Activated effector memory CD4-positive, alpha-beta T cell treated with Interleukin-2 at 50 U/mL for 16 hours (primary cell): ENCODE results near the gene SLC1A1.
"Not testable (repeated sequence)": the region's sequence is repeated elsewhere in the genome, so short reads cannot be mapped to it uniquely, and the experiment has no call there.

Source experiments
- DNase-seq: peaks from one replicate; pipeline ENCODE4 v3.0.0-alpha.2; 2020

The SLC1A1 gene

DNA sequence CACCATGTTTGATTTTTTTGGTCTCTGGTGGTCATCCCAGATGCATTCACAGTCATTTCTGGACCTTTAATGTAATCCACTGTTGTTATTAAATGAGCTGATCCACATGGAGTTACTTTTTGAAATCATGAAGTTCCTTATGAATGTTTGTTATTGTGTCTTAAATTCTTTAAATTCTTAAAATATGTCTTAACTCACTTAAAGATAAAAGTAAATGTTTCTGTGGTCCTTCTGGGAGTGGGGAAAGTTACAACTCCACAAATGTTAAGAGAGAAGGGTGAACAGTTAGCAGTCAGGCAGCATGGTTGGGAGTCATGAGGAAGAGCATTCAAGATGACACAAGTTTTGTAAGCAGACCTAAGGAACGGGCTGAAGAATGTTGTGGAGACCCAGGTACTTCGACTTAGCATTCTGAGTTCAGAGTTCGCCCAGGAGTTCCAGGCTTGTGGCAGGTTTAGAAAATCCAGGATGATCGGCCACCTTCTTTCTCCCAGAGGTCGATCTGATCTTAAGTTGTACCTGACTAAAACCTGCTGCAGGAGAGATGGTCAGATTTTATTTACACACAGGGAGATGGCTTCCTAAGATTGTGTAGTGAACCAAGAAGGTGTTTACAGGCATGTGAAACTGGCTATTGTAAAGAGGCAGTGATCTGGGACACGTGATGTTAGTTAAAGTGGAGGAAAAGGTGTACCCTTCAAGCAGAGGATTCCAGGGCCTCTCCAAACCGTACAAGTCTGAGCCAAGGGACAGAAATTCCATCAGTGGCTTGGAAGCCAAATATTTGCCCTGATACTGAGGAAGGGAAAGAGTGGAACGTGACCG lies 17.2 kb downstream of the SLC1A1 start:
- no peak for DNase-seq

DNA sequence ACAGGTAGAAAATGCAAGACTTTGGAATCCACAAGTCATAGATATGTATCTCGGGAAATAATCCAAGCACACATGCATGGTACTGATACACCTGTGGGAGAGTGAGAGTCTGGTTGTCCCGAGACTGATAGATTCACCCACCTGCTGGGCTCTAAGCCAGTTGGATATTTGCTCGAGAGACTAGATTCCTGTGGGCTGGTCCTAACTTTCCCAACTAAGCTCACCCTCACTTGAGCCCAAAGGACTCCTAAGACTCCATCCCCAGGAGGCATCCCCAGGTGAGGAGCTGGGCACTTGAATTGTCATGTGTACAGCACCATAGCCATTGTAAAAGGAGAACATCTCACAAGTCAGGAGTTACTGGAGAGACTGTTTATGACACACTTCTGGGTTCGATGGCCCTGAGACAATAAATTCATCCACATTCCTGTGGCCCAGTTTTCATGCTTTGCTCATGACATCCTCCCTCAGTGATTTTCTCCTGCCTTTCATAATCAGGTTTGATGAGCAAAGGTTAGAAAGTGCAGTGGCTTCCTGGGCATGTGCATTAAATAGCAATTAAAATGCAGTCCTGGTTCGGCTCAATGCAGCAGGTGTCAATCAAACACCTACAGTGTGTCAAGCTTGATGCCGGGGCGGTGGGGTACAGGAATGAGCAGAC lies 18.1 kb downstream of the SLC1A1 start:
- no peak for DNase-seq

DNA sequence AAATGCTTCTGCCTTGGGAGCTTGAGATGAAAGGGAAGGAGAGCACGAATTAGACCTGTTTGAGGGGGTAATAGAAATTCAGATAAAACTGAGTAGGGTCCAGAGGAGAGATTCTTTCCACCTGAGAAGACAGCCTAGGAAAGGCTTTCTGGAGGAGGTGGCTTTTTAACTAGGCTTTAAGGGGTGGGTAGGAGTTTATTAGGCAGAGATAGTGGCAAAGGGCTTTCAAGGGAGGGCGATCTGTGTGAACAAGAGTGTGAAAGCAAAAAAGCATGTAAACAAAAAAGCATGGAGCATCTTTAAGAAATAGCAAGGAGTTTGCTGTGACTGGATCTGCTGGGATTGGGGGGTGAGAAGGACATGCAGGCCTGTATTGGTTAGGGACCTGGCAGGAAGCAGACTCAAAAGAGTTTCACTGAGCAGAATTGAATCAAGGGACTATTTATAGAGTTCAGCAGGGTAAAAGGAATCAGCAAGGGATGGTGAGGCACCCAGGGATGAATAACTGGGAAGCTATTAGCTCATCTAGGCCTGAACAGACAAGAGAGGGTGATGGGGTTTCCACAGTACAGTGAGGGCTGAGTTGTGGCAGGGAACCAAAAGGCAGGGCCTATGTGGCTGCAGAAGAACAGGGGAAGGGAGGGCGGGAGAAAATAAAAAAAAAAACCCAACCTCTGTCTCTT lies 18.8 kb downstream of the SLC1A1 start:
- DNase-seq, result no peak

DNA sequence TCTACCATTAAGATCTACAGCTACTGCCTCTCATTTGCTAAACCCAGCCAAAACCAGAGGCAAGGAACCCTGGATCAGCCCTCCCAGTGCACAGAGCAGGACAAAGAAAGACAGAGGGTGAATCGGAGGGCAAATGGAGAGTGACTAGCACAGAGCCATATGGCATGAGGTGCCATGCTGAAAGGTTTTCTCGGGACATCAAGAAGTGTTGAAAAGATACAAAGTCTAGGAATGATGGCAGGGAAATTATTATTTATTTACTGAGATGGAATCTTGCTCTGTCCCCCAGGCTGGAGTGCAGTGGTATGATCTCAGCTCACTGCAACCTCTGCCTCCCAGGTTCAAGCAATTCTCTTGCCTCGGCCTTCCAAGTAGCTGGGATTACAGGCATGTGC lies 19.3 kb downstream of the SLC1A1 start:
- DNase-seq, result no peak

DNA sequence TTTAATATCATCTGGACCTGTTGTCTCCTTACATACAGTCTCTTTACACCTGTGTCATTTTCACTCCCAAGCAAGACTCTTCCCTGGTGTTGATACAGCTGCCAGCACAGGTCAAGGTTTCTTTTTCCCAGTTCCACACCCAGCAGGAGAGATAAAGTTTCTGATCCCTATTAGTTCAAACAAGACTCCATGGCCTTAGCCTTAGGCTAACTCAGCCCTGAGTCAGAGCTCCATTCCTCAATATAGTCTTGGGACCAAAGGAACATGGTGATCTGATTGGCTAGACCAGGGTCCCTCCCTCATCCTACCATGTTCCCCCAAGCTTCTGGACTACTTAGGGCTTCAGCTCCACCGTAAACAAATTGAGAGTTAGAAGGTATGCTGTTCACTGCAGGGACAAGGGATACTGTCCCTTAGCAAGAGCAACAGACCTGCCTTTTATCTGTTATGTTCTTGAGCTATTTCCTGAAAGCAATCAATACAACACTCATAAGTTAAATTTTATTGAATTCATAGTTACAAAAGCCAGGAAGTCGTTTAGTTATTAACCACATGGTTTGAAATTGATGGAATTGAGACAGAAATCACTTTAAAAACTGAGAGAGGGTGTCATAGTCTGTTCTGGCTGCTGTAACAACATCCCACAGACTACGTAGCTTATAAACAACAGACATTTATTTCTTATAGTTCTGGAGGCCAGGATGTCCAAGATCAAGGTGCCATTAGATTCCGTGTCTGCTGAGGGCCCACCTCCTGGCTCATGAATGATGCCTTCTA lies 20.5 kb downstream of the SLC1A1 start:
- no peak for DNase-seq

DNA sequence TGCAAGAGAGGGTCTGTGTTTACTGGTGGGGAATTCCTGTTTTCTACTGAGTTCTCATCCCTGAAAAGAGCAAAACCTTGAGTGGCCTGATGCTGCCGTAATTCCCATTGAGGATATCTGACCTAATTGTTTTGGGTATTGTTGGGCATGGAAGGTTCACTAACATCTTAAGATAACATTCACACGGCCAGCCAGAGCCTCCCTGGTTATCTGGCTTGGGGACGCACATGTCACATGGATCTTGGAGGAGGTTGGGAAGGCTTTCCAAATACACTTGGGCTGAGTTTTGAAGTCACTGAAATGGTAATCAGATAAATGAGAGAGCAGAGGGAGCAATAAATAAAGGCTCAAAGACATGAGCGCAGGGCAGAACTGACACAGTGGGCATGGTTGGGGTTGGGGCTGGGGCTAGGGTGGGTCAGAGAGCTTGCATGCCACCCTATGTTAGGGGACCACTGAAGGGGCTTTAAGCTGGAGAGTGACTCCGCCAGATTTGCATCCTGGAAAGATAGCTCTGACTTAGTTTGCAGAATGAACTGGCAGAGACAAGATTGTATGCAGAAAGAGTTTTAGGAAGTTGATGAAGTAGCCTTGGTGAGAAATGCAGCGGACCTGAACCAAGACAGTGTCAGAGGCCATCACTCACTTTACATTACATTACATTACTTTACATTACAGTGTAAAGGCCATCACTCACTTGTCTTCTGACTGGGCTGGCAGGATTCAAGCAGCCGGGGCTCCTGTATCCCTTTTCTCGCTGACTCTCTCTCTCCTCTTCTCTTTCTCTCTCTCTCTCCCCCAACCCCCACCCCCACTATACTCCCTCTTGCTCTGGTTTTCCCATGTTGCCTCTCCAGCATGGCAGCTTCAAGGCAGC lies 24.2 kb downstream of the SLC1A1 start:
- no peak for DNase-seq

DNA sequence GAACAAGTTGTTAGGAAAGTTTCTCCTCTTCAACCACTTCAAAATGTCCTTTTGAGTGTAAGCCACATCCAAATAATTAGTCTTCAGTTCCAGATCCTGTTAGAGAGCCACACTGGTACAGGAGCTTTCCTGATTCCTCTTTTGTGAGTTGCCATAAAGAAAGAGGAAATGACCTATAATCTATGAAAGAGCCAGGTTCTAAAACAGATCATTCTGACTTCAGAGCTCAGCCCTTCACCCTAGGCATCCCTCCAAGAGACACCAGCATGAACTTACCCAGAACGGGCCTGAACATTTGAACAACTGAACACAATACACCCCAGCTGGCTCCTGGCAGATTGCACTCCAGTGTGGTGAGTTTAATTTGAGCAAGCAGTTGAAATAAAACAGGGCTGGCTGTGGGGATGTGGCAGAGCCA lies 25.7 kb downstream of the SLC1A1 start:
- DNase-seq, result no peak

DNA sequence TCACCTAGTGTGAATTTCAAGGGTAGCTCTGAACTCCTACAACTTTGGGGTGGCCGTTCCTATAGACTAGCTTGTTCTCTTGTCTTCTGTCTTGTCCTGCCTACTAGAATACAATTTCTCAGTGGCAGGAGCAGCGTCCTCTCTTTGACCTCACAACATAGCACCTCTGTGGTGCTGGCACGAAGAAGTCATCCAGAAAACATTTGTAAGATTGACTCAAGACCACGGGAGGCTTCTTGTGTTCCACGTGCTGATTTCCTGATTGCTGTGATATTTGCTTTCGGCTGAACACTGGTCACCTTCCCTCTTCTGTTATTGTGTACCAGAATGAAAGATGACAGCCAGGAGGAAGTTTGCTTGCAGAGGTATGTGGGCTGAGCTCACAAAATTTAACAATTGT lies 27.0 kb downstream of the SLC1A1 start:
- no peak for DNase-seq

DNA sequence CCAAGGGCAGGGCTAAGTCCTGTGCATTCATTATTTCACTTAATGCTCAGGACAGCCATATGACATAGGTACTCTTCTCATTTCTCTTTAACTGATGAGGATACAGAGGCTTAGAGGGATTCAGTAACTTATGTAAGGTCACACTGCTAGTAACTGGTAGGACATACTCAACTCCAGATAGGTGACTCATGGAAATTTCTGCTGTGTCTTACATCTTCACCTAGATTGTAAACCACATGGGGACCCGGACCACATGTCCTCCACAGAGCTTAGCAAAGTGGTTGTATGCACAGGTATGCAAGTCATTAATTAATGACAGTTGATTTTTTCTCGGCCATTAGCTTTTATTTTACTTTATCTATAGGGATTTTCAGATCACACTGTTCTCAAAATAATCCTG lies 29.3 kb downstream of the SLC1A1 start:
- no peak for DNase-seq

DNA sequence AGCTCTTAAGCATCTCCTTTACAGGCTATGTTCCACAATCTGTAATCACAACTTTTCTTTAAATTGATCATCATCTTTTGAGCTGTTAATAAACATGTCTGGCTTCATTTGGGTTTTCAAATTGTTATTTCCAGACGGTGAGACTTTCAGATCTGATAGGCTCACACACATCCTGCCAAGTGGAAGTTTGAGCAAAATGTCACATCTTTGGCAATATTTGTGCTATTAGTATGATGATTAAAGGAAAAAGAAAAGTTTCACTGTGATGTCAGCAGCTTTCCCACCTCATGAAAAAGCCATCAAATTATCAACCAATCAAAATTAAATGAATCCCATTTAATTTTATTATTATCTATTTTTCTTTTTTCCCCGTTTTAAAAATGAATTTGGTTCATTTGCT lies 29.8 kb downstream of the SLC1A1 start:
- no peak for DNase-seq

DNA sequence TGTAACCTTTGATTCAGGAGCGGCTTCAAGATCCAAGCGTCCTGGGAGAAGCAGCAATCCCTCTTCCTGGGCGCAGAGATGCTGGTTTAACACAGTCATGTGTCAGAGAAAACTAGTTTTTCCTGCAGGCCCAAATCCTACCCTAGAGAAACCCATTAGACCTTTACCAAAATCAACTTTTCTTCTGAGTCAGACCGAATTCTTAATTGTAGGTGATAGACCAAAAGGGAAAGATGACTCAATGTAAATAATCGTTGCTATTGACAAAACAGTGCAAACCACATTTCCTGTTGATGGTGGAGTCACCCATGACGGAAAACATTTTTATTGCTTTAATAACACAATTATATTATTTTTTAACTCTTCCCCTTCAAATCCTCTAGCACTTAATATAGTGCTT lies 40.1 kb downstream of the SLC1A1 start:
- no peak for DNase-seq

DNA sequence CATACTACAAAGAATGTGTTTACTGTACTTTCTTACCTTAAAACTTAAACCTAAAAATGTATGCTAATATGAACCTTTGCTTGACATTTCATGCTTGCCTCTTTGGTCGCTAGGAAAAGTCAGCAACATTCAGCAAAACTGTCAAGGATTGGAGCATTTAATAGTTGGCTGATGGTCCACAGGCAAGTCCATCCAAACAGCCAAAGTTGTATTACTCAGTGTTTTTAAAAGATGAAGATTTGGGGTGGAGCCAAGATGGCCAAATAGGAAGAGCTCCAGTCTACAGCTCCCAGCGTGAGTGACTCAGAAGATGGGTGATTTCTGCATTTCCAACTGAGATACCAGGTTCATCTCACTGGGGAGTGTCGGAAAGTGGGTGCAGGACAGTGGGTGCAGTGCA lies 40.6 kb downstream of the SLC1A1 start:
- not testable (repeated sequence) for DNase-seq

DNA sequence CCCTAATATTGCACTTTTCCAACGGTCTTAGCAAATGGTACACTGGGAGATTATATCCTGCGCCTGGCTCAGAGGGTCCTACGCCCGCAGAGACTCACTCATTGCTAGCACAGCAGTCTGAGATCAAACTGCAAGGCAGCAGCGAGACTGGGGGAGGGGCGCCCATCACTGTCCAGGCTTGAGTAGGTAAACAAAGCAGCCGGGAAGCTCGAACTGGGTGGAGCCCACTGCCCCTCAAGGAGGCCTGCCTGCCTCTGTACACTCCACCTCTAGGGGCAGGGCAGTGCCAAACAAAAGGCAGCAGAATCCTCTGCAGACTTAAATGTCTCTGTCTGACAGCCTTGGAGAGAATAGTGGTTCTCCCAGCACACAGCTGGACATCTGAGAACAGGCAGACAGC lies 41.1 kb downstream of the SLC1A1 start:
- not testable (repeated sequence) for DNase-seq

DNA sequence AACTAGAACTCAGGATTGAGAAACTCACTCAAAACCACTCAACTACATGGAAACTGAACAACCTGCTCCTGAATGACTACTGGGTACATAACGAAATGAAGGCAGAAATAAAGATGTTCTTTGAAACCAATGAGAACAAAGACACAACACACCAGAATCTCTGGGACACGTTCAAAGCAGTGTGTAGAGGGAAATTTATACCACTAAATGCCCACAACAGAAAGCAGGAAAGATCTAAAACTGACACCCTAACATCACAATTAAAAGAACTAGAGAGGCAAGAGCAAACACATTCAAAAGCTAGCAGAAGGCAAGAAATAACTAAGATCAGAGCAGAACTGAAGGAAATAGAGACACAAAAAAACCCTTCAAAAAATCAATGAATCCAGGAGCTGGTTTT lies 43.6 kb downstream of the SLC1A1 start:
- not testable (repeated sequence) for DNase-seq

DNA sequence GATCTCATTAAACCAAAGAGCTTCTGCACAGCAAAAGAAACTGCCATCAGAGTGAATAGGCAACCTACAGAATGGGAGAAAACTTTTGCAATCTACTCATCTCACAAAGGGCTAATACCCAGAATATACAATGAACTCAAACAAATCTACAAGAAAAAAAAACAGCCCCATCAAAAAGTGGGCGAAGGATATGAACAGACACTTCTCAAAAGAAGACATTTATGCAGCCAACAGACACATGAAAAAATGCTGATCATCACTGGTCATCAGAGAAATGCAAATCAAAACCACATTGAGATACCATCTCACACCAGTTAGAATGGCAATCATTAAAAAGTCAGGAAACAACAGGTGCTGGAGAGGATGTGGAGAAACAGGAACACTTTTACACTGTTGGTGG lies 45.9 kb downstream of the SLC1A1 start:
- DNase-seq, result not testable (repeated sequence)

DNA sequence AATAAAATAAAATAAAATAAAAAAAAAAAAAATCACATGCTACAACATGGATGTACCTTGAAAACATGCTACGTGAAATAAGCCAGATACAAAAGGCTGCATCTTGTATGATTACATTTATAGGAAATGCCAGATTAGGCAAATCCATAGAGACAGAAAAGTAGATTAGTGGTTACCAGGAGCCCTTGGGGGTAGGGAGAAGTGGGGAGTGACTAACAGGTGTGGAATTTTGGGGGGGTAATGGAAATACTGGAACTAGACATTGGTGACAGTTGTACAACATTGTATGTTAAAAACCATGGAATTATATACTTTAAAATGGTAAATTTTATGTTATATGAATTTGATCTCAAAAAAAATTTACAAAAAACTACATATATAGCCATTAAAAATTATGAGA lies 47.3 kb downstream of the SLC1A1 start:
- DNase-seq, result no peak

DNA sequence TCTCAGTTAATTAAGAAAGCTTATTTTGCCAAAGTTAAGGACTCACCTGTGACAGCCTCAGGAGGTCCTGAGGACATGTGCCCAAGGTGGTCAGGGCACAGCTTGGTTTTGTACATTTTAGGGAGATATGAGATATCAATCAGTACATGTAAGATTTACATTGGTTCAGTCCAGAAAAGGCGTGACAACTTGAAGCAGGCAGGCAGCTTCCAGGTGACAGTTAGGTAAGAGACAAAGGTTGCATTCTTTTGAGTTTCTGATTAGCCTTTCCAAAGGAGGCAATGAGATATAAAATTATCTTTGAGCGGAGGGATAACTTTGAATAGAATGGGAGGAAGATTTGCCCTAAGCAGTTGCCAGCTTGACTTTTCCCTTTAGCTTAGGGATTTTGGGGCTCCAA lies 47.8 kb downstream of the SLC1A1 start:
- no peak for DNase-seq

DNA sequence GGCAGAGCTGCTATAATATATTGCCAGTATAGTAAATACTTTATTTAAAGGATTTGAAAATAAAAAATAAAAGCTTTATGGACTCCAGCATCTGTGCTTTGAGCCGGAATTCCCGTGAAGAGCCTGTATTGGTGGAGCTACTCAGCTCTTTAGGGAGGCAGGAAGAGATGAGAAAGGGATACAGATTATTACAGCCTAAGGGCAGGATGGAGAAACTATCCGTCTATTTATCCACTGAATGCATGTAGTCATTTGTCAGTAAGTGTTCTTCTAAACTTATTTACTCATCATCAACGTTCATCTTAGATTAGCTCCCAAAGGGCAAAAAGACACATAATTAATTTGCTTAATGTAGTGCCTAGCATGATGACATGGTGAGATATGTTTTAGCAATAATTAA lies 48.4 kb downstream of the SLC1A1 start:
- no peak for DNase-seq

DNA sequence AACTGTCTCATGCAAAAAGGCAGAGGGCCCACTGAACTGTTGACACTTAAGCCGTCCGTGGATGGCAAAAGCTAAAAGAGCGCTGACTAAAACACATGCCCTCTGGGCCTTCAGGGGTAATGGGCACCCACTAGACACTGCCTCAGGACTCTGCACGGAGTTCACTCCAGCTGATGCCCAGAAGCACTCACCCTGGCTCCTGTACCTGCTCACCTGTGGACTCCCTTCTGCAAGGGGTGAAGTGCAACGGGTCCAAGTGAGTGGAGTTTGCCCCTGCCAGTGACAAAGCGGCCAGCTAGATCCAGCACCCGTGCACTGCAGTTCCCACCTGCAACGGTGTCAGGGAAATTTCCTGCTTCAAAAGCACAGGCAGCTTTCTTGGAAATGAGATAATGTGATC lies 50.2 kb downstream of the SLC1A1 start:
- no peak for DNase-seq

DNA sequence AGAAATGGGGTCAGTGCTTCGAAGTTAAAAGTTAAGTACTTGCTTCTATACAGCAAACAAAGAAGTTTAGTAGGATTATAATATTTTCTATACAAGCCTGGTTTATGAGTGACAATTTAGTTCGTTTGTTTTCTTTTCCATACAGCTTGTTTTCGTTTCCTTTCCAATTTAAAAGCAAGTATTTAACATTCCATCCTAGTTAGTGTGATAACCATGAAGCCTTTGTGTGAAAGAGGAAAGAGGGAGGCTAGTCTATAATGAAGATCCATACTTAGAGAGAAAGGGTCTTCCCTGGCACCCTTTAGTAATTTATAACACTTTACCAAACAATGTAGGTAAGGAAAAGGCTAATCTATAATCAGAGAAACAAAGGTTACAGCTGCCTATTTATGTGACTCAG lies 51.0 kb downstream of the SLC1A1 start:
- DNase-seq, result no peak

DNA sequence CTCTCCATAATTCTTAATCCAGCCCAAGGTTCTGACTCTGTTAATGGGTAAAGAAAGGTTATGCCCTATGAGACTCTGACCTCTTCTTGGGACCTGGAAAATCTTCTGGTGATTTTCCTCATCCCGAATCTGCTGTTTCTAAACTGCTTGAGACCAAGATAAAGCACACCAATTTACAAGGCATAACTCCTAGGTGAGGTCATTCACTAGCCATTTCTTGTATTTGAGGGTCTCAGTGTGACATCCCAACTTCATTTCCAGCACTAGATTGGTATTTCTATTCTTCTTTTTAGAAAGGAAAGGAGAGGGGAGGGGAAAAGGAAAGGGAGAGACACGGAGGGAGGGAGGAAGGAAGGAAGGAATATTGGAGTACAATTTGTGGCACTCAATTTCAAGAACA lies 51.6 kb downstream of the SLC1A1 start:
- DNase-seq, result no peak

DNA sequence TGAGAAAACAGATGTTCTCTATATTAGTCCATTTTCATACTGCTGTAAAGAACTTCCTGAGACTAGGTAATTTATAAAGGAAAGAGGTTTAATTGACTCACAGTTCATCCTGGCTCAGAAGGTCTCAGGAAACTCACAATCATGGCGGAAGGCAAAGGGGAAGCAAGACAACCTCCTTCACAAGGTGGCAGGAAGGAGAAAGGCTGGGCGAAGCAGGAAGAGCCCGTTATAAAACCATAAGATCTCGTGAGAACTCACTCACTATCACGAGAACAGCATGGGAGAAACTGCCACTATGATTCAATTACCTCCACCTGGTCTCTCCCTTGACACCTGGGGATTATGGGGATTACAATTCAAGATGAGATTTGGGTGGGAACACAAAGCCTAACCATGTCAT lies 54.4 kb downstream of the SLC1A1 start:
- not testable (repeated sequence) for DNase-seq
